ENCODE measurements around the gene MGA.
A peak's percentile ranks its signal among the peaks of the same experiment; 100 is the strongest.
"Not testable (repeated sequence)": the region's sequence is repeated elsewhere in the genome, so short reads cannot be mapped to it uniquely, and the experiment has no call there.

The MGA gene

DNA sequence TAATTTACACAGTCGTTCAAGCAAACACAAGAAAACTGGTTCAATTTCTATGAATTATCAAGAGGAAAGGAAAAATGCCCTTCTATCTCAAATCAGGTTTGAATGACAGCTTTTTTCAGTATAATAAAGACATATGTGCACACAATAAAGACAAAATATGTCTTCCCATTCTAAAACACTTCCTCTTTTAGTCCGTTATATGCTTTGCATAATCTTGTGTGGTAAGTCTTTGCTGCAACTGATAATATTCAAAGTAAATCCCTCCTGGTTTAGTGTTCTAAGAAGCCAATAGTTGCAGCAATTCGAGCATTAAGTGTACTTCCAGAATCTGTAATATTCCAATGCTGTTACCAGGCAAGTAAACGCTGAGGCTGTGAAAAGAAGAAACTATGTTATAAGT lies 70.3 kb downstream of the MGA start:
- TF ChIP-seq, protein P1, sequence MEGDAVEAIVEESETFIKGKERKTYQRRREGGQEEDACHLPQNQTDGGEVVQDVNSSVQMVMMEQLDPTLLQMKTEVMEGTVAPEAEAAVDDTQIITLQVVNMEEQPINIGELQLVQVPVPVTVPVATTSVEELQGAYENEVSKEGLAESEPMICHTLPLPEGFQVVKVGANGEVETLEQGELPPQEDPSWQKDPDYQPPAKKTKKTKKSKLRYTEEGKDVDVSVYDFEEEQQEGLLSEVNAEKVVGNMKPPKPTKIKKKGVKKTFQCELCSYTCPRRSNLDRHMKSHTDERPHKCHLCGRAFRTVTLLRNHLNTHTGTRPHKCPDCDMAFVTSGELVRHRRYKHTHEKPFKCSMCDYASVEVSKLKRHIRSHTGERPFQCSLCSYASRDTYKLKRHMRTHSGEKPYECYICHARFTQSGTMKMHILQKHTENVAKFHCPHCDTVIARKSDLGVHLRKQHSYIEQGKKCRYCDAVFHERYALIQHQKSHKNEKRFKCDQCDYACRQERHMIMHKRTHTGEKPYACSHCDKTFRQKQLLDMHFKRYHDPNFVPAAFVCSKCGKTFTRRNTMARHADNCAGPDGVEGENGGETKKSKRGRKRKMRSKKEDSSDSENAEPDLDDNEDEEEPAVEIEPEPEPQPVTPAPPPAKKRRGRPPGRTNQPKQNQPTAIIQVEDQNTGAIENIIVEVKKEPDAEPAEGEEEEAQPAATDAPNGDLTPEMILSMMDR (IDR thresholded peaks at IDR 0.05; ENCODE audit: insufficient read depth, low read depth, low read length, missing control alignments) = no peak
- no peak overlapping the region for H3K4me3 ChIP-seq (ENCODE audit: low read length)
- no peak for DNase-seq (ENCODE audit: low read depth)

DNA sequence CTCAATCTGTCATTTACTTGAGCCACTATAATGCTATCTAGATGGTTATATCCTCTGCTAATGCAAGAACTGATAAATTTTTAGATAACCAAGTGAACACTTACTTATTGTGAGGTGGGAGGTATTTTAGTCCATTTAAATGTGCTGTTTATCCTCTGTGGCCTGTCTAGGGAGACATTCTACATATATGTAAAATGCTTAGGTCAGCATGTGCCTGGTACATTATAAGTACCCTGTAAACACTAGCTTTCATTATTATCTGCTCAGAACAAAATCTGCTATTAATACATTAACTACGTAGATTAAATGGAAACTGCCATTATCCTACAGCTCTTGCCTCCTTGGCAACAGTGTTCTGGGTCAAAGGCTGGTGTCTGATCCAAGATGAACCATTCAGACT lies 72.3 kb downstream of the MGA start:
- TF ChIP-seq, protein P1 (IDR thresholded peaks at IDR 0.05; ENCODE audit: insufficient read depth, low read depth, low read length, missing control alignments) = no peak
- DNase-seq (ENCODE audit: low read depth) = no peak
- H3K4me3 ChIP-seq (ENCODE audit: low read length) = no peak overlapping the region

DNA sequence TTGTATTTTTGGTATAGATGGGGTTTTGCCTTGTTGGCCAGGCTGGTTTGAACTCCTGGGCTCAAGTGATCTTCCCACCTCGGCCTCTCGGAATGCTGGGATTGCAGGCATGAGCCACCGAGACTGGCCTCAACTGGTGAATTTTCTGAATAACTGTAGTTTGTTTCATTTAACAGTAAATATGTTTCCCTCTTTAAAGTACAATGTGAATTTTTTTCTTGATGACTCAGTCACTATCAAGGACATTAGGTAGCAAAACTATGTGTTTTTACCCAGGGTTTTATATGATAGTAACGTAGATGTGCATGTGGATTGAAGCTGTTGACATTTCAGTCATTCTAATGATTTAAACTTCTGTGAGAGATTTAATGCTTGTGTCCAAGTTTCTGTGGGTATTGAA lies 73.9 kb downstream of the MGA start:
- TF ChIP-seq, protein P1 (IDR thresholded peaks at IDR 0.05; ENCODE audit: insufficient read depth, low read depth, low read length, missing control alignments) = no peak
- H3K4me3 ChIP-seq (ENCODE audit: low read length) = no peak overlapping the region
- DNase-seq (ENCODE audit: low read depth) = no peak

DNA sequence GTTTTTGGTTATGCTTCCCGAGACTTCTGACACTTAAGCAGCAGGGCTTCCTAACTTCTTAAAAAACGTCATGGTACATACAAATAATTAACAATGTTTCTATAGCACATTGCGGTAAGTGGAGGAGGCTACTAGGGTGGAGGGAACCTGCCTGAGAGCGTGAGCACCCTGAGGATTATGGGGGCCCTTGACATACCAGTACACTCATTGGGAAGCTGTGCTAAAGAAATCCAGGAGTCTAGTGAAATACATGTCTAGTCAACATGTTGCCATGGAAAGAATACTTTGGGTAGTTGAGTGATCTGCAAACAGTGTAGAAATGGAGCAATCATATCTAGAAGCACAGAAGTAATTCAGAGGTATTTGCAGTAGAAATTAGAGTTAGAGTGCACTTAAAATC lies 74.8 kb downstream of the MGA start:
- H3K4me3 ChIP-seq (ENCODE audit: low read length) = no peak overlapping the region
- no peak for DNase-seq (ENCODE audit: low read depth)
- TF ChIP-seq, protein P1 (IDR thresholded peaks at IDR 0.05; ENCODE audit: insufficient read depth, low read depth, low read length, missing control alignments) = no peak

DNA sequence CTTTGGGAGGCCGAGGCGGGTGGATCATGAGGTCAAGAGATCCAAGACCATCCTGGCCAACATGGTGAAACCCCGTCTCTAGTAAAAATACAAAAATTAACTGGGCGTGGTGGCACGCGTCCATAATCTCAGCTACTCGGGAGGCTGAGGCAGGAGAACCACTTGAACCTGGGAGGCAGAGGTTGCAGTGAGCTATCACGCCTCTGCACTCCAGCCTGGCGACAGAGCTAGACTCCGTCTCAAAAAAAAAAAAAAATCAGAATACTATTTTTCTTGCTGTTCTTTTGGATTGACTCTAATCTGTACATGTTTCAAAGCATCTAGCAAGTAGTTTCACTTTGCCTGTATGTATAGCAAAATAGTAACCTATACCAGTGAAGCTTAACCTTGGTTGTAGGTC lies 75.3 kb downstream of the MGA start:
- not testable (repeated sequence) for DNase-seq (ENCODE audit: low read depth); H3K4me3 ChIP-seq (ENCODE audit: low read length)

DNA sequence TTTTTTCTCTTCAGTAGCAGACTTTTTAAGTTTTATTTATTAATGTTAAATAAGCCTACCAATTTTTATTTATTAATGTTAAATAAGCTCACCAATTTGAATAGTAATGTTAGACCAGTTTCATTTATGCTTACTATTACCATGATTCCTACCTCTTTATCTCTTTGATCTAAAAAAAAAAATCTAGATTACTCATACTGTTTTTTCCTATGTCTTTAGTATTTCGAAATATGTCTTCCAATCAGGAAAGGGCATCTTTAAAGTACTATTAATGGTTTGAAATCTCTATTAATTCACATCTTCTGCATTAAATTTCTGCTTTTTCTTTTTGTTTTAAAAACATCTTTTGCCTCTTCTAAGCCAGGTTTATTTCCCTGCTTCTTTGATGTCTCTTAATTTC lies 86.6 kb downstream of the MGA start:
- H3K4me3 ChIP-seq (ENCODE audit: low read length) = no peak overlapping the region
- DNase-seq (ENCODE audit: low read depth) = peak; percentile 21
- TF ChIP-seq, protein P1 (IDR thresholded peaks at IDR 0.05; ENCODE audit: insufficient read depth, low read depth, low read length, missing control alignments) = no peak

DNA sequence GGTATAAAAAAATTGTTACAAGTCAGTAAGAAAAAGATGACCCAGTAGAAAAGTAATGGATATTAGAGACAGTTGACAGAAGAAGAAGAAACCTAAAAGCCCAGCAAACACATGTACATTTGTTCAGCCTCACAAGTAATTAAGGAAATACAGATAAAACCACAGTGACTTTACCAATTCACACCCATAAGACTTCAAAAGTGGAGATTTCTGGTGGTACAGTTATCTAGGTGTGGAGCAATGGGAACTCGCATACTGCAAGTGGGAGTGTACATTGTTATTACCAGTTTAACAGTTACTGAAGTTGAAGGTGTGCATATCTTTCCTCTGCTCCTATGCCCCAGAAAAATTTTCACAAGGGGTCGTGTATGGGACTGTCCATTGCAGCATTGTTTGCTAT lies 96.0 kb downstream of the MGA start:
- DNase-seq (ENCODE audit: low read depth) = no peak
- no peak overlapping the region for H3K4me3 ChIP-seq (ENCODE audit: low read length)
- TF ChIP-seq, protein P1 (IDR thresholded peaks at IDR 0.05; ENCODE audit: insufficient read depth, low read depth, low read length, missing control alignments) = no peak

Data from epithelial cell of esophagus (primary cell).